Astrocyte (in vitro differentiated cells and primary cell): ENCODE results near the gene BBX. TPM values are rescaled to one million over a fixed set of nuclear protein-coding genes. Genes with fewer than 3 reads are reported as not detected.

Source experiments
- DNase-seq: peaks from one replicate; pipeline ENCODE4 v3.0.0-alpha.2; 2010; ENCODE audit warnings: low read depth
- FAIRE-seq: peaks from 2 replicates; lab custom pipeline; 2011; peaks lifted over from hg19 to GRCh38; lab: Jason Lieb, UNC
- H2AFZ ChIP-seq: 2 replicates; pipeline ENCODE4 v1.6.0; 2012; ENCODE audit warnings: low read depth, low read length, inconsistent platforms
- H3K27ac ChIP-seq: 2 replicates; pipeline ENCODE4 v1.5.1; 2011; ENCODE audit warnings: low read depth, low read length, inconsistent platforms
- H3K27me3 ChIP-seq: 2 replicates; pipeline ENCODE4 v1.6.0; 2011; ENCODE audit warnings: low read length, inconsistent platforms; ENCODE audit not compliant: insufficient read depth
- H3K36me3 ChIP-seq: 2 replicates; pipeline ENCODE4 v1.5.1; 2011; ENCODE audit warnings: low read length, inconsistent platforms; ENCODE audit not compliant: insufficient read depth
- H3K4me1 ChIP-seq: 2 replicates; pipeline ENCODE4 v1.5.1; 2011; ENCODE audit warnings: low read length, inconsistent platforms; ENCODE audit not compliant: insufficient read depth
- H3K4me2 ChIP-seq: 2 replicates; pipeline ENCODE4 v1.6.0; 2012; ENCODE audit warnings: low read length, inconsistent platforms
- H3K4me3 ChIP-seq: 2 replicates; pipeline ENCODE4 v1.5.1; 2011; ENCODE audit warnings: low read depth, mild to moderate bottlenecking, low read length, inconsistent platforms; ENCODE audit not compliant: insufficient read depth
- H3K79me2 ChIP-seq: 2 replicates; pipeline ENCODE4 v1.6.0; 2012; ENCODE audit warnings: mild to moderate bottlenecking, low read length, inconsistent platforms; ENCODE audit not compliant: insufficient read depth
- H3K9ac ChIP-seq: 2 replicates; pipeline ENCODE4 v1.6.0; 2012; ENCODE audit warnings: mild to moderate bottlenecking, low read length, inconsistent platforms
- H3K9me3 ChIP-seq: 2 replicates; pipeline ENCODE4 v1.5.1; 2012; ENCODE audit warnings: low read depth, mild to moderate bottlenecking, low read length, inconsistent platforms; ENCODE audit not compliant: insufficient read depth
- H4K20me1 ChIP-seq: 2 replicates; pipeline ENCODE4 v1.6.0; 2012; ENCODE audit warnings: low read length, inconsistent platforms; ENCODE audit not compliant: insufficient read depth
- H3K27ac Mint-ChIP-seq: one replicate; pipeline ENCODE4 v1.8.0; 2021; ENCODE audit warnings: mild to moderate bottlenecking, mixed read lengths; ENCODE audit not compliant: unreplicated experiment
- H3K27me3 Mint-ChIP-seq: one replicate; pipeline ENCODE4 v1.8.0; 2021; ENCODE audit warnings: low read depth, mixed read lengths; ENCODE audit not compliant: unreplicated experiment
- H3K36me3 Mint-ChIP-seq: one replicate; pipeline ENCODE4 v1.8.0; 2021; ENCODE audit warnings: low read depth, mixed read lengths; ENCODE audit not compliant: unreplicated experiment
- H3K4me1 Mint-ChIP-seq: one replicate; pipeline ENCODE4 v1.8.0; 2021; ENCODE audit warnings: low read depth, mixed read lengths; ENCODE audit not compliant: unreplicated experiment
- H3K4me3 Mint-ChIP-seq: one replicate; pipeline ENCODE4 v1.8.0; 2021; ENCODE audit warnings: mild to moderate bottlenecking, moderate library complexity, mixed read lengths; ENCODE audit not compliant: unreplicated experiment
- H3K9me3 Mint-ChIP-seq: one replicate; pipeline ENCODE4 v1.8.0; 2021; ENCODE audit warnings: mild to moderate bottlenecking, mixed read lengths; ENCODE audit not compliant: unreplicated experiment
- CTCF ChIP-seq: IDR thresholded peaks from 2 replicates; pipeline ENCODE4 v1.5.1; 2011; ENCODE audit warnings: low read depth, mild to moderate bottlenecking, inconsistent platforms, low read length, moderate library complexity; ENCODE audit not compliant: insufficient read depth
- EZH2 ChIP-seq: IDR thresholded peaks from 2 replicates; pipeline ENCODE4 v1.6.1; 2012; ENCODE audit warnings: mild to moderate bottlenecking, low read length, inconsistent platforms; ENCODE audit not compliant: insufficient read depth
- total RNA-seq: library from RNA; stranded (reverse); gene quantifications from 2 replicates; pipeline ENCODE4 v1.2.1, GENCODE V29; 2021

The BBX gene
- total RNA-seq, 1 donor from 2014 or later: 91.6 TPM

- peaks cover 6% of the 10 kb centered on the region for H3K4me1 Mint-ChIP-seq
- no peaks in the 10 kb centered on the region for H3K4me1 ChIP-seq
- DNase-seq (no peak), FAIRE-seq (no peak)
- TF ChIP-seq CTCF (no peak), EZH2 (no peak)
- no peak overlapping the region for H3K27ac ChIP-seq
- no peaks in the 10 kb centered on the region for H3K36me3 Mint-ChIP-seq
- no peak overlapping the region for H2AFZ ChIP-seq
- no peak overlapping the region for H3K9ac ChIP-seq
- H3K36me3 ChIP-seq: peaks cover 3% of the 10 kb centered on the region
- H4K20me1 ChIP-seq: peaks cover 11% of the 10 kb centered on the region
- no peaks in the 10 kb centered on the region for H3K27me3 ChIP-seq
- no peak overlapping the region for H3K4me3 Mint-ChIP-seq
- no peaks in the 10 kb centered on the region for H3K9me3 Mint-ChIP-seq
- no peak overlapping the region for H3K4me3 ChIP-seq
- no peak overlapping the region for H3K4me2 ChIP-seq
- no peaks in the 10 kb centered on the region for H3K27me3 Mint-ChIP-seq
- H3K79me2 ChIP-seq: peaks cover 24% of the 10 kb centered on the region
- no peak overlapping the region for H3K27ac Mint-ChIP-seq
- H3K9me3 ChIP-seq: no peaks in the 10 kb centered on the region
Observed at GRCh38 chr3:107531917-107532469, 9.2 kb downstream of the BBX start.

GRCh38 chr3:107540857-107541256 is 18.1 kb downstream of the BBX start:
- DNase-seq (no peak), FAIRE-seq (no peak)
- Histone ChIP-seq H3K9ac (no peak overlapping the region), H3K27me3 (no peaks in the 10 kb centered on the region), H3K4me2 (no peak overlapping the region), H3K9me3 (no peaks in the 10 kb centered on the region), H3K79me2 (peaks cover 14% of the 10 kb centered on the region), H3K36me3 (no peaks in the 10 kb centered on the region), H3K27ac (no peak overlapping the region), H3K4me3 (no peak overlapping the region), H2AFZ (no peak overlapping the region), H4K20me1 (peaks cover 17% of the 10 kb centered on the region), H3K4me1 (no peaks in the 10 kb centered on the region)
- Mint-ChIP-seq H3K27me3 (no peaks in the 10 kb centered on the region), H3K9me3 (no peaks in the 10 kb centered on the region), H3K27ac (no peak overlapping the region), H3K4me3 (no peak overlapping the region), H3K36me3 (peaks cover 3% of the 10 kb centered on the region), H3K4me1 (peaks cover 7% of the 10 kb centered on the region)
- TF ChIP-seq CTCF (no peak), EZH2 (no peak)

GRCh38 chr3:107542665-107543064 is 19.9 kb downstream of the BBX start:
- Histone ChIP-seq H3K4me3 (no peak overlapping the region), H3K36me3 (no peaks in the 10 kb centered on the region), H4K20me1 (peaks cover 21% of the 10 kb centered on the region), H3K9ac (no peak overlapping the region), H3K9me3 (no peaks in the 10 kb centered on the region), H3K27ac (no peak overlapping the region), H3K27me3 (no peaks in the 10 kb centered on the region), H3K79me2 (peaks cover 11% of the 10 kb centered on the region), H2AFZ (no peak overlapping the region), H3K4me2 (no peak overlapping the region), H3K4me1 (no peaks in the 10 kb centered on the region)
- no peak for TF ChIP-seq EZH2
- Mint-ChIP-seq H3K4me3 (no peak overlapping the region), H3K9me3 (no peaks in the 10 kb centered on the region), H3K36me3 (peaks cover 3% of the 10 kb centered on the region), H3K27ac (no peak overlapping the region), H3K4me1 (peaks cover 6% of the 10 kb centered on the region), H3K27me3 (no peaks in the 10 kb centered on the region)
- DNase-seq: no peak
- FAIRE-seq: no peak
